Endothelial cell of umbilical vein (primary cell): Measurements from ENCODE around the gene FOXN1.

Experiments used
- CTCF ChIP-seq, 2 donors: IDR thresholded peaks; 1 replicate in 1 of 2; 2 replicates in 1 of 2; pipeline ENCODE4 v1.5.1; 2011; ENCODE audit warnings: low read length in 2 of 2, mild to moderate bottlenecking in 2 of 2, moderate library complexity in 2 of 2, control low read depth in 1 of 2, inconsistent platforms in 1 of 2, low read depth in 1 of 2; ENCODE audit not compliant: insufficient read depth in 1 of 2; ENCODE audit errors: extremely low read depth in 1 of 2
- EZH2 ChIP-seq: IDR thresholded peaks from 2 replicates; pipeline ENCODE4 v1.6.1; 2012; ENCODE audit warnings: borderline replicate concordance, low read depth, mild to moderate bottlenecking, moderate library complexity, low read length, inconsistent platforms; ENCODE audit not compliant: severe bottlenecking
- MAX ChIP-seq: IDR thresholded peaks from 2 replicates; pipeline ENCODE4 v1.6.1; 2011; ENCODE audit not compliant: insufficient read depth, insufficient read length
- POLR2A ChIP-seq: IDR thresholded peaks from 2 replicates; pipeline ENCODE4 v1.6.1; 2012; ENCODE audit warnings: low read depth, mild to moderate bottlenecking, control low read depth, low read length
- POLR2AphosphoS5 ChIP-seq: IDR thresholded peaks from 2 replicates; pipeline ENCODE4 v1.6.1; 2012; ENCODE audit warnings: low read depth, mild to moderate bottlenecking, control low read depth, low read length, moderate library complexity; ENCODE audit not compliant: insufficient read depth

GRCh38 chr17:28474111-28474531 is 32.0 kb upstream of the FOXN1 start:
- TF ChIP-seq CTCF (IDR thresholded peaks at IDR 0.05; ENCODE audit: extremely low read depth in 1 of 2, insufficient read depth in 1 of 2, low read depth in 1 of 2, low read length in 2 of 2) (no peak), MAX (no peak), POLR2A (no peak), POLR2AphosphoS5 (no peak), EZH2 (no peak)
